ENCODE measurements around the gene RBFOX2. TPM values are rescaled to one million over a fixed set of nuclear protein-coding genes. Genes with fewer than 3 reads are reported as not detected.

The RBFOX2 gene
- total and polyA plus RNA-seq, 2 of the 13 experiments (the other 11 are each of a cell fraction or from before 2014, with no cell fraction given): 37.3 to 40.4 TPM

GRCh38 chr22:35821654-35822053, 207.0 kb downstream of the RBFOX2 start (continued):
- TF ChIP-seq EHMT2 (IDR thresholded peaks at IDR 0.05; ENCODE audit: borderline replicate concordance, low read depth, low read length): no peak
- no peak for TF ChIP-seq ZNF234 (CRISPR knock-in tag; conservative IDR thresholded peaks at IDR 0.05)
- TF ChIP-seq KDM1A (CRISPR knock-in tag; IDR thresholded peaks at IDR 0.05): no peak
- no peak for TF ChIP-seq NFE2L1 (CRISPR knock-in tag; IDR thresholded peaks at IDR 0.05; ENCODE audit: borderline replicate concordance)
- no peak for TF ChIP-seq ZMYM3 (CRISPR knock-in tag; IDR thresholded peaks at IDR 0.05)
- TF ChIP-seq ZNF318 (CRISPR knock-in tag; IDR thresholded peaks at IDR 0.05): no peak
- TF ChIP-seq KLF11 (CRISPR knock-in tag; IDR thresholded peaks at IDR 0.05): no peak
- no peak for TF ChIP-seq IRX3 (CRISPR knock-in tag; IDR thresholded peaks at IDR 0.05; ENCODE audit: borderline replicate concordance, low read depth)
- TF ChIP-seq TP53 (CRISPR knock-in tag; conservative IDR thresholded peaks at IDR 0.05): no peak
- peak; percentile 95 for TF ChIP-seq SP5 (CRISPR knock-in tag; IDR thresholded peaks at IDR 0.05; ENCODE audit: borderline replicate concordance, low read depth)
- TF ChIP-seq TEF (CRISPR knock-in tag; IDR thresholded peaks at IDR 0.05): no peak
- TF ChIP-seq CCDC6 (CRISPR knock-in tag; IDR thresholded peaks at IDR 0.05): no peak
- no peak for TF ChIP-seq FOSL1 (CRISPR knock-in tag; IDR thresholded peaks at IDR 0.05; ENCODE audit: borderline replicate concordance)
- no peak for TF ChIP-seq MED13 (CRISPR knock-in tag; IDR thresholded peaks at IDR 0.05)
- no peak for TF ChIP-seq ADNP (CRISPR knock-in tag; IDR thresholded peaks at IDR 0.05)
- TF ChIP-seq SNAI1 (CRISPR knock-in tag; IDR thresholded peaks at IDR 0.05; ENCODE audit: borderline replicate concordance): no peak
- no peak for TF ChIP-seq PBX3 (CRISPR knock-in tag; IDR thresholded peaks at IDR 0.05; ENCODE audit: borderline replicate concordance)
- TF ChIP-seq MBNL3 (CRISPR knock-in tag; conservative IDR thresholded peaks at IDR 0.05): no peak
- TF ChIP-seq ZNF468 (CRISPR knock-in tag; IDR thresholded peaks at IDR 0.05): no peak
- TF ChIP-seq, protein P1, sequence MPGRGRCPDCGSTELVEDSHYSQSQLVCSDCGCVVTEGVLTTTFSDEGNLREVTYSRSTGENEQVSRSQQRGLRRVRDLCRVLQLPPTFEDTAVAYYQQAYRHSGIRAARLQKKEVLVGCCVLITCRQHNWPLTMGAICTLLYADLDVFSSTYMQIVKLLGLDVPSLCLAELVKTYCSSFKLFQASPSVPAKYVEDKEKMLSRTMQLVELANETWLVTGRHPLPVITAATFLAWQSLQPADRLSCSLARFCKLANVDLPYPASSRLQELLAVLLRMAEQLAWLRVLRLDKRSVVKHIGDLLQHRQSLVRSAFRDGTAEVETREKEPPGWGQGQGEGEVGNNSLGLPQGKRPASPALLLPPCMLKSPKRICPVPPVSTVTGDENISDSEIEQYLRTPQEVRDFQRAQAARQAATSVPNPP (CRISPR knock-in tag; IDR thresholded peaks at IDR 0.05): no peak
- TF ChIP-seq RBAK (CRISPR knock-in tag; IDR thresholded peaks at IDR 0.05): no peak
- TF ChIP-seq GTF3A (CRISPR knock-in tag; conservative IDR thresholded peaks at IDR 0.05): no peak
